SK-N-SH treated with all-trans-retinoic acid at 6 μM for 48 hours (cell line): ENCODE results near the gene RAD51B.

Experiments
- ARNTL ChIP-seq: fragments of 450-650 bp; formaldehyde crosslinking; IDR thresholded peaks from 2 replicates; pipeline ENCODE4 v1.5.0; 2020; ENCODE audit warnings: low read depth, mild to moderate bottlenecking, moderate library complexity, borderline replicate concordance
- CREB5 ChIP-seq: fragments of 250-450 bp; sonication (Bioruptor Pico); IDR thresholded peaks from 2 replicates; pipeline ENCODE4 v1.5.1; 2020; ENCODE audit warnings: low read depth, mild to moderate bottlenecking, moderate library complexity
- CSDC2 ChIP-seq: fragments of 250-450 bp; sonication (Bioruptor Pico); IDR thresholded peaks from 2 replicates; pipeline ENCODE4 v1.5.0; 2020; ENCODE audit warnings: mild to moderate bottlenecking, moderate library complexity
- GLIS3 ChIP-seq: fragments of 250-450 bp; sonication (Bioruptor Pico); IDR thresholded peaks from 2 replicates; pipeline ENCODE4 v1.5.0; 2020; ENCODE audit warnings: mild to moderate bottlenecking, moderate library complexity
- ISL1 ChIP-seq: fragments of 250-450 bp; sonication (Bioruptor Pico); IDR thresholded peaks from 2 replicates; pipeline ENCODE4 v2.1.2; 2022; ENCODE audit warnings: mild to moderate bottlenecking, moderate library complexity
- PATZ1 ChIP-seq: fragments of 250-450 bp; sonication (Bioruptor Pico); IDR thresholded peaks from 2 replicates; pipeline ENCODE4 v1.8.0; 2020; ENCODE audit warnings: mild to moderate bottlenecking, moderate library complexity, borderline replicate concordance
- POU6F1 ChIP-seq: fragments of 250-450 bp; sonication (Bioruptor Pico); IDR thresholded peaks from 2 replicates; pipeline ENCODE4 v1.8.0; 2021; ENCODE audit warnings: low read depth, mild to moderate bottlenecking, moderate library complexity, borderline replicate concordance
- ZFP3 ChIP-seq: fragments of 250-450 bp; sonication (Bioruptor Pico); IDR thresholded peaks from 2 replicates; pipeline ENCODE4 v1.5.0; 2020; ENCODE audit warnings: mild to moderate bottlenecking, moderate library complexity
- ZNF70 ChIP-seq: fragments of 450-650 bp; formaldehyde crosslinking; IDR thresholded peaks from 2 replicates; pipeline ENCODE4 v1.5.0; 2020; ENCODE audit warnings: mild to moderate bottlenecking, moderate library complexity

- TF ChIP-seq ISL1 (CRISPR knock-in tag) (no peak), CSDC2 (no peak), ARNTL (CRISPR knock-in tag) (no peak), ZFP3 (CRISPR knock-in tag) (no peak), PATZ1 (CRISPR knock-in tag) (no peak), GLIS3 (CRISPR knock-in tag) (no peak), POU6F1 (no peak), ZNF70 (CRISPR knock-in tag) (no peak), CREB5 (no peak)
Measured at GRCh38 chr14:68653804-68654203, 834.2 kb downstream of the RAD51B start.
